MCF 10A (cell line): ENCODE results near the gene TMEM231. TPM values are rescaled to one million over a fixed set of nuclear protein-coding genes. Genes with fewer than 3 reads are reported as not detected.

ENCODE experiments used
- BruUV-seq: library from RNA; stranded (reverse); fragments of 400-500 nt; replicated peaks from 2 replicates; lab custom pipeline; 2021; lab: Mats Ljungman, UMichigan
- CTCF ChIA-PET: fragments of 300-600 bp; sonication (Branson Sonifier 250); formaldehyde crosslinking; extraction: SDS; loops from one replicate; lab custom pipeline; 2021; ENCODE audit warnings: antibody characterized with exemption, inconsistent platforms; lab: Yijun Ruan, JAX
- POLR2A ChIA-PET: fragments of 300-600, 350-650 bp; sonication (Branson Sonifier 250); formaldehyde crosslinking; extraction: SDS; loops from one replicate; lab custom pipeline; 2020; ENCODE audit warnings: antibody characterized with exemption, inconsistent platforms; lab: Yijun Ruan, JAX
- DNase-seq: peaks from one replicate; pipeline ENCODE4 v3.0.0-alpha.2; 2018; ENCODE audit not compliant: unreplicated experiment
- H3K27ac Mint-ChIP-seq: one replicate; pipeline ENCODE4 v1.8.0; 2022; ENCODE audit warnings: mild to moderate bottlenecking, low read depth, mixed read lengths; ENCODE audit not compliant: unreplicated experiment
- H3K27me3 Mint-ChIP-seq: one replicate; pipeline ENCODE4 v1.8.0; 2022; ENCODE audit warnings: mixed read lengths; ENCODE audit not compliant: insufficient read depth, unreplicated experiment
- H3K36me3 Mint-ChIP-seq: one replicate; pipeline ENCODE4 v1.8.0; 2022; ENCODE audit warnings: mild to moderate bottlenecking, moderate library complexity, mixed read lengths; ENCODE audit not compliant: insufficient read depth, unreplicated experiment
- H3K4me1 Mint-ChIP-seq: one replicate; pipeline ENCODE4 v1.8.0; 2022; ENCODE audit warnings: mixed read lengths; ENCODE audit not compliant: insufficient read depth, unreplicated experiment
- H3K4me3 Mint-ChIP-seq: one replicate; pipeline ENCODE4 v1.8.0; 2022; ENCODE audit warnings: mild to moderate bottlenecking, moderate library complexity, mixed read lengths; ENCODE audit not compliant: unreplicated experiment
- H3K9me3 Mint-ChIP-seq: one replicate; pipeline ENCODE4 v1.8.0; 2022; ENCODE audit warnings: mixed read lengths; ENCODE audit not compliant: unreplicated experiment
- CTCF ChIP-seq: fragments of 200-600 bp; IDR thresholded peaks from one replicate; pipeline ENCODE4 v1.8.0; 2022; ENCODE audit warnings: antibody characterized with exemption, mild to moderate bottlenecking; ENCODE audit not compliant: unreplicated experiment
- intact Hi-C: fragments of 100-400 bp; cut with micrococcal nuclease; formaldehyde crosslinking; loops from 2 replicates; pipeline ENCODE4 v1.14.1; 2022
- total RNA-seq: library from RNA; stranded (reverse); gene quantifications from 2 replicates; pipeline ENCODE4 v1.2.3, GENCODE V29; 2022

Gene TMEM231
- total RNA-seq, 1 experiment from 2014 or later, result 21.1 TPM

GRCh38 chr16:75532791-75533190 lies 23.3 kb downstream of the TMEM231 start:
- Mint-ChIP-seq H3K27ac (no peak overlapping the region), H3K4me1 (no peaks in the 10 kb centered on the region), H3K4me3 (no peak overlapping the region), H3K27me3 (no peaks in the 10 kb centered on the region), H3K9me3 (no peaks in the 10 kb centered on the region), H3K36me3 (no peaks in the 10 kb centered on the region)
- TF ChIP-seq CTCF, result no peak
- no peak for DNase-seq
- ChIA-PET CTCF (interaction anchor here (0.6 to 0.7 kb wide), 2 partner anchors 11 to 14 kb away, joined by 3 read pairs; no protein-coding TSS in a partner anchor), POLR2A (no interaction called here)
- intact Hi-C loops, result no loop called here
- no TSS peak for BruUV-seq

- Mint-ChIP-seq H3K36me3 (no peaks in the 10 kb centered on the region), H3K4me3 (no peak overlapping the region), H3K27me3 (no peaks in the 10 kb centered on the region), H3K9me3 (no peaks in the 10 kb centered on the region), H3K4me1 (no peaks in the 10 kb centered on the region), H3K27ac (no peak overlapping the region)
- intact Hi-C loops, result no loop called here
- TF ChIP-seq CTCF, result no peak
- ChIA-PET POLR2A (interaction anchor here (0.6 kb wide), 1 partner anchor 15 kb away, joined by 3 read pairs; no protein-coding TSS in a partner anchor), CTCF (interaction anchor here (0.6 to 0.8 kb wide), 6 partner anchors 10 to 54 kb away, joined by 3 to 4 read pairs (median 3); no protein-coding TSS in a partner anchor)
- DNase-seq, result no peak
- BruUV-seq, result no TSS peak
These were observed 23.8 kb downstream of the TMEM231 start for GRCh38 chr16:75532142-75532765.

- Mint-ChIP-seq H3K27ac (no peak overlapping the region), H3K4me3 (no peak overlapping the region), H3K4me1 (no peaks in the 10 kb centered on the region), H3K9me3 (no peaks in the 10 kb centered on the region), H3K27me3 (no peaks in the 10 kb centered on the region), H3K36me3 (no peaks in the 10 kb centered on the region)
- POLR2A ChIA-PET, result no interaction called here
- DNase-seq, result no peak
- CTCF ChIA-PET, result no interaction called here
- no TSS peak for BruUV-seq
- intact Hi-C loops, result no loop called here
- no peak for TF ChIP-seq CTCF
These were observed 26.1 kb downstream of the TMEM231 start for GRCh38 chr16:75529959-75530358.

GRCh38 chr16:75529056-75529905 lies 26.8 kb downstream of the TMEM231 start:
- no TSS peak for BruUV-seq
- CTCF ChIA-PET, result interaction anchor here (0.7 kb wide), 1 partner anchor 12 kb away, joined by 3 read pairs; no protein-coding TSS in a partner anchor
- H3K27me3 Mint-ChIP-seq, result no peaks in the 10 kb centered on the region
- no peaks in the 10 kb centered on the region for H3K4me1 Mint-ChIP-seq
- no peaks in the 10 kb centered on the region for H3K36me3 Mint-ChIP-seq
- H3K4me3 Mint-ChIP-seq, result no peak overlapping the region
- no peak overlapping the region for H3K27ac Mint-ChIP-seq
- intact Hi-C loops, result no loop called here
- H3K9me3 Mint-ChIP-seq, result no peaks in the 10 kb centered on the region
- POLR2A ChIA-PET, result no interaction called here
- no peak for TF ChIP-seq CTCF
- no peak for DNase-seq
